OCI-LY1 (cell line): ENCODE results near the gene CLDN5.

ENCODE experiments used
- H2AFZ ChIP-seq: fragments of 200-600 bp; sonication (generic), shearing (Covaris generic); 2 replicates; pipeline ENCODE4 v1.6.0; 2014; ENCODE audit warnings: antibody characterized with exemption, mild to moderate bottlenecking, low read length
- H3F3A ChIP-seq: fragments of 200-600 bp; sonication (generic), shearing (Covaris generic); 2 replicates; pipeline ENCODE4 v1.6.0; 2014; ENCODE audit warnings: mild to moderate bottlenecking, antibody characterized with exemption, low read length, moderate library complexity; ENCODE audit not compliant: insufficient read depth
- H3K27ac ChIP-seq: fragments of 200-600 bp; sonication (generic); 2 replicates; pipeline ENCODE4 v1.5.1; 2014; ENCODE audit warnings: low read length, mixed run types, mild to moderate bottlenecking, low read depth; ENCODE audit not compliant: poor library complexity, severe bottlenecking
- H3K27me3 ChIP-seq: fragments of 200-600 bp; sonication (generic); 2 replicates; pipeline ENCODE4 v1.6.0; 2014; ENCODE audit warnings: antibody characterized with exemption, mild to moderate bottlenecking, low read length, moderate library complexity; ENCODE audit not compliant: insufficient read depth
- H3K36me3 ChIP-seq: fragments of 200-600 bp; sonication (generic); 2 replicates; pipeline ENCODE4 v1.6.1; 2014; ENCODE audit warnings: mild to moderate bottlenecking, antibody characterized with exemption, low read length, moderate library complexity, mixed read lengths; ENCODE audit not compliant: insufficient read depth
- H3K4me1 ChIP-seq: fragments of 200-600 bp; sonication (generic); 2 replicates; pipeline ENCODE4 v1.5.1; 2014; ENCODE audit warnings: mild to moderate bottlenecking, low read length, moderate library complexity; ENCODE audit not compliant: insufficient read depth, severe bottlenecking
- H3K4me2 ChIP-seq: fragments of 200-600 bp; sonication (generic), shearing (Covaris generic); 2 replicates; pipeline ENCODE4 v1.6.1; 2014; ENCODE audit warnings: low read length
- H3K4me3 ChIP-seq: fragments of 200-600 bp; sonication (generic); 2 replicates; pipeline ENCODE4 v1.5.1; 2014; ENCODE audit warnings: low read length, low read depth, mild to moderate bottlenecking, mixed read lengths; ENCODE audit not compliant: poor library complexity, severe bottlenecking
- H3K79me2 ChIP-seq: fragments of 200-600 bp; shearing (Covaris generic); 2 replicates; pipeline ENCODE4 v1.6.1; 2016; ENCODE audit warnings: mixed run types, low read length, mixed read lengths; ENCODE audit not compliant: insufficient read depth
- H3K9ac ChIP-seq: fragments of 200-600 bp; sonication (generic), shearing (Covaris generic); 2 replicates; pipeline ENCODE4 v1.6.1; 2014; ENCODE audit warnings: mild to moderate bottlenecking, low read length, mixed read lengths
- H3K9me2 ChIP-seq: fragments of 200-600 bp; sonication (generic), shearing (Covaris generic); 2 replicates; pipeline ENCODE4 v1.6.1; 2014; ENCODE audit warnings: low read depth, mild to moderate bottlenecking, low read length, mixed read lengths
- H3K9me3 ChIP-seq: fragments of 200-600 bp; shearing (Covaris generic); 2 replicates; pipeline ENCODE4 v1.6.1; 2014; ENCODE audit warnings: low read length, mixed read lengths
- H4K20me1 ChIP-seq: fragments of 200-600 bp; sonication (generic), shearing (Covaris generic); 2 replicates; pipeline ENCODE4 v1.6.0; 2016; ENCODE audit warnings: mild to moderate bottlenecking, low read length; ENCODE audit not compliant: insufficient read depth
- EZH2 ChIP-seq: fragments of 200-600 bp; sonication (generic), shearing (Covaris generic); IDR thresholded peaks from 2 replicates; pipeline ENCODE4 v1.8.0; 2017; ENCODE audit warnings: borderline replicate concordance, mixed run types, mild to moderate bottlenecking, antibody characterized with exemption, low read length, moderate library complexity, mixed read lengths
- TF ChIP-seq, protein P1 (sequence below): fragments of 200-600 bp; sonication (generic), shearing (Covaris generic); IDR thresholded peaks from 2 replicates; pipeline ENCODE4 v1.5.1; 2017; ENCODE audit warnings: mild to moderate bottlenecking, antibody characterized with exemption, low read length, moderate library complexity, mixed read lengths

The CLDN5 gene

DNA sequence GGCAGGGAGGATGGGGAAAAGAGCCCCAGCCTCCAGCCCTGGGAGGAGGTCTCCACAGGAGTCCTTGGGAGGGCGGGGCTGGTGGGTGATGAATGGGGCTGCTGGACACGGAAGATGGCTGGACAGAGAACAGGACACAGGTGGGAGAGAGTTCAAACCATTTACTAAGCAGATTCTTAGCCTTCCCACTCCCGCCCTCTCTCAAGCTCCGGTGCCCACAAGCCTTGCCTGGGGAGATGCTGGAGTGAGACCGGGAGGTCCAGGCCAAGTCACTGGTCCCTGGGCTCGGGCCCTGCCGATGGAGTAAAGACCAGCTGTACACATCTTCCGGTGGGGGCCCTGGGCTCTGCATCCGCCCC, 1.4 kb downstream of the CLDN5 start:
- no peak overlapping the region for H3K4me3 ChIP-seq
- H3K27me3 ChIP-seq, result 0 out of 2 replicates have a peak, but pooled peaks cover 1% of the 10 kb centered on the region
- H3K79me2 ChIP-seq, result no peaks in the 10 kb centered on the region
- no peak for TF ChIP-seq EZH2
- H2AFZ ChIP-seq, result no peak overlapping the region
- H3K9ac ChIP-seq, result no peak overlapping the region
- H4K20me1 ChIP-seq, result no peaks in the 10 kb centered on the region
- H3F3A ChIP-seq, result no peaks in the 10 kb centered on the region
- H3K27ac ChIP-seq, result no peak overlapping the region
- no peaks in the 10 kb centered on the region for H3K4me1 ChIP-seq
- no peaks in the 10 kb centered on the region for H3K9me3 ChIP-seq
- H3K9me2 ChIP-seq, result no peaks in the 10 kb centered on the region
- H3K4me2 ChIP-seq, result no peak overlapping the region
- H3K36me3 ChIP-seq, result peaks cover 7% of the 10 kb centered on the region

DNA sequence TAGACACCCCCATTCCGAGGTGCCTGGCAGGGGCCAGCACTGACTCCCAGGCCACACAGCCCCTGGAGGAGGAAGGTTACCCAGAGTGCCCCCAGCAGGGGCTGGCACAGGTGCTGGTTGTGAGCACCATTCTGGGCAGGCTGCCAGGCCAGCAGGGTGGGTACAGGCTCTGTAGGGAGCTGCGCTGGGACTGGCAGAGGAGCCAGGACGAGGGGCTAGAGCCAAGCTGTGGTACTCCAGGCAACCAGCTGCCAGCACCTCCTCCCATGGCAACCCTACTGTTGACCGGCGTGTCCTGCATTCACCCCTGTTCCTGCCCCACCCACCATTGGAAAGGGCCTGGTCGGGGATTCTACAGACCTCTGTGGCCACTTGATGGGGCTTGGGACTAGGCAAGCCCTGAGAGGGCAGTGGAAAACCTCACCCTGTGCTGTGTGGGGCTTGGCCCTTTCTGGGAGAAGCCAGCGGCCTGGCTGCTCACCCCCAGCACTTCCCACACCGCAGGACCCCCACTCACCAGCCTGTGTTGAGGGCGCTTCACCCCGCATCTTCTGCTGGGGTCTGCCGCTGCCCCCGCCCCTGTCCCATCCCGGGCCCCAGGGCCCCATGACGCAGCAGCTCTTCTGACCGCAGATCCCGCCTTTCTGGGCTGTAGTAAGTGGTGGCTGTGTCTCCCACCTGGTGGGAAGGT, 1.9 kb downstream of the CLDN5 start:
- Histone ChIP-seq H3K36me3 (peaks cover 11% of the 10 kb centered on the region), H3K4me1 (no peaks in the 10 kb centered on the region), H4K20me1 (no peaks in the 10 kb centered on the region), H3K4me3 (no peak overlapping the region), H3K4me2 (no peak overlapping the region), H3K79me2 (no peaks in the 10 kb centered on the region), H3K9me3 (no peaks in the 10 kb centered on the region), H3K9me2 (no peaks in the 10 kb centered on the region), H3K27ac (no peak overlapping the region), H3K9ac (no peak overlapping the region), H2AFZ (no peak overlapping the region), H3F3A (no peaks in the 10 kb centered on the region), H3K27me3 (no peaks in the 10 kb centered on the region)
- no peak for TF ChIP-seq EZH2
- TF ChIP-seq, protein P1, sequence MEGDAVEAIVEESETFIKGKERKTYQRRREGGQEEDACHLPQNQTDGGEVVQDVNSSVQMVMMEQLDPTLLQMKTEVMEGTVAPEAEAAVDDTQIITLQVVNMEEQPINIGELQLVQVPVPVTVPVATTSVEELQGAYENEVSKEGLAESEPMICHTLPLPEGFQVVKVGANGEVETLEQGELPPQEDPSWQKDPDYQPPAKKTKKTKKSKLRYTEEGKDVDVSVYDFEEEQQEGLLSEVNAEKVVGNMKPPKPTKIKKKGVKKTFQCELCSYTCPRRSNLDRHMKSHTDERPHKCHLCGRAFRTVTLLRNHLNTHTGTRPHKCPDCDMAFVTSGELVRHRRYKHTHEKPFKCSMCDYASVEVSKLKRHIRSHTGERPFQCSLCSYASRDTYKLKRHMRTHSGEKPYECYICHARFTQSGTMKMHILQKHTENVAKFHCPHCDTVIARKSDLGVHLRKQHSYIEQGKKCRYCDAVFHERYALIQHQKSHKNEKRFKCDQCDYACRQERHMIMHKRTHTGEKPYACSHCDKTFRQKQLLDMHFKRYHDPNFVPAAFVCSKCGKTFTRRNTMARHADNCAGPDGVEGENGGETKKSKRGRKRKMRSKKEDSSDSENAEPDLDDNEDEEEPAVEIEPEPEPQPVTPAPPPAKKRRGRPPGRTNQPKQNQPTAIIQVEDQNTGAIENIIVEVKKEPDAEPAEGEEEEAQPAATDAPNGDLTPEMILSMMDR, result no peak

DNA sequence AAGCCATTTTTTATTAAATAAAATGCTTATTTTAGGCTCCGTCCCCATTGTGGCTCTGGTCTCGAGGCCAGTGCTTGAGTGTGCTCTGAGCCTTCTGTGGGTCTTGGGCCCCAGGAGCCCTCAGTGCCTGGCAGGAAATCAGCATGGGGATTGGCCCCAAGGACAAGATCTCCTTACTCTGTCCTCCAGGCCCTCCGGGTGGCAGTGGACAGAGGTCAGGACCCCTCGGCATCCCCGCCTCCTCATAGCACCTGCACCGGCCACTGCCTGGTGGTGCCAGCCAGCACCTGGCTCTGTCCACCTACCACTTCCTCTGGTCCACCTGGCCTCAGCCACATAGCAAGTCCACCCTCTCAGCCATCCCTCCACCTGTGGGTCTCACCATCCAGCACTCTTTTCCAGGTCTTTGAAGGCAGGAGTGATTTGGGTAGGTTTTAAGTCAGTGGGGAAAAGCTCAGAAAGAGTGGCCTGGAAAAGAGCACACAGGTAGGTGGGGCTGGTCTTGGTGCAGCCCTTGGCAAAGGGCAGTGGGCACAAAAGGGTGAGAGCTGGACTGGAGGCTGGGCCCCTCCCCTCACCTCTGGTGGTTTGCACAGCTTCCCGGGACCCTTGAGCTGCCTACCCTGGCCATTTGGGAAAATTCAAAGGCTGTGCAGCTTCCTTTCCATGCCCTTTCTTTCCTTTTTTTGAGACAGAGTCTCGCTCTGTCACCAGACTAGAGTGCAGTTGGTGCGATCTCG, 3.5 kb downstream of the CLDN5 start:
- Histone ChIP-seq H3K9me3 (no peaks in the 10 kb centered on the region), H3K4me3 (no peak overlapping the region), H3K79me2 (no peaks in the 10 kb centered on the region), H3K27me3 (no peaks in the 10 kb centered on the region), H3K36me3 (peaks cover 13% of the 10 kb centered on the region), H3K27ac (no peak overlapping the region), H3K9me2 (no peaks in the 10 kb centered on the region), H3K4me2 (no peak overlapping the region), H2AFZ (no peak overlapping the region), H3K4me1 (no peaks in the 10 kb centered on the region), H4K20me1 (no peaks in the 10 kb centered on the region), H3F3A (no peaks in the 10 kb centered on the region), H3K9ac (no peak overlapping the region)
- TF ChIP-seq EZH2, result no peak
- TF ChIP-seq, protein P1, result no peak
